HEK293 (cell line): ENCODE measurements around the gene TRIM46.

Experiments
- ZFP37 ChIP-seq: fragments of 450-650 bp; formaldehyde crosslinking; IDR thresholded peaks from 2 replicates; pipeline ENCODE4 v1.5.1; 2016; ENCODE audit warnings: missing biosample characterization, missing genetic modification characterization
- TF ChIP-seq, protein P1 (sequence below): fragments of 450-650 bp; formaldehyde crosslinking; IDR thresholded peaks from 2 replicates; pipeline ENCODE4 v1.5.1; 2016; ENCODE audit warnings: missing biosample characterization, missing genetic modification characterization

DNA sequence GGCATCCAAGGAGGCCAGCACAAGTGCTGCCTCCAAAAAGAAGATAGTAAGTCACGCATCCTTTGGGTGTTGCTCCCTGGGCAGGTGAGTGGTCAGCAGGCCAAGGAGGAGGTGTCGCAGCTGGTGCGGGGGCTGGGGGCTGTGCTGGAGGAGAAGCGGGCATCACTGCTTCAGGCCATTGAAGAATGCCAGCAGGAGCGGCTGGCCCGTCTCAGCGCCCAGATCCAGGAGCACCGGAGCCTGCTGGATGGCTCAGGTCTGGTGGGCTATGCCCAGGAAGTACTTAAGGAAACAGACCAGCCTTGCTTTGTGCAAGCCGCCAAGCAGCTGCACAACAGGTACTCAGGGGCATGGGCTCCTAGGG, 4.3 kb downstream of the TRIM46 start:
- TF ChIP-seq, protein P1, sequence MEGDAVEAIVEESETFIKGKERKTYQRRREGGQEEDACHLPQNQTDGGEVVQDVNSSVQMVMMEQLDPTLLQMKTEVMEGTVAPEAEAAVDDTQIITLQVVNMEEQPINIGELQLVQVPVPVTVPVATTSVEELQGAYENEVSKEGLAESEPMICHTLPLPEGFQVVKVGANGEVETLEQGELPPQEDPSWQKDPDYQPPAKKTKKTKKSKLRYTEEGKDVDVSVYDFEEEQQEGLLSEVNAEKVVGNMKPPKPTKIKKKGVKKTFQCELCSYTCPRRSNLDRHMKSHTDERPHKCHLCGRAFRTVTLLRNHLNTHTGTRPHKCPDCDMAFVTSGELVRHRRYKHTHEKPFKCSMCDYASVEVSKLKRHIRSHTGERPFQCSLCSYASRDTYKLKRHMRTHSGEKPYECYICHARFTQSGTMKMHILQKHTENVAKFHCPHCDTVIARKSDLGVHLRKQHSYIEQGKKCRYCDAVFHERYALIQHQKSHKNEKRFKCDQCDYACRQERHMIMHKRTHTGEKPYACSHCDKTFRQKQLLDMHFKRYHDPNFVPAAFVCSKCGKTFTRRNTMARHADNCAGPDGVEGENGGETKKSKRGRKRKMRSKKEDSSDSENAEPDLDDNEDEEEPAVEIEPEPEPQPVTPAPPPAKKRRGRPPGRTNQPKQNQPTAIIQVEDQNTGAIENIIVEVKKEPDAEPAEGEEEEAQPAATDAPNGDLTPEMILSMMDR, result no peak
- no peak for TF ChIP-seq ZFP37 (tag by site-specific recombination)
